Prostate gland (tissue), 1 donor: Measurements from ENCODE around the gene PLCH2.

Experiments used
- POLR2A ChIP-seq: fragments of 450-650 bp; IDR thresholded peaks from one replicate; pipeline ENCODE4 v1.6.1; 2016; ENCODE audit warnings: antibody characterized with exemption, mild to moderate bottlenecking
- POLR2AphosphoS5 ChIP-seq: sonication (generic); formaldehyde crosslinking; IDR thresholded peaks from one replicate; pipeline ENCODE4 v1.6.1; 2017; ENCODE audit warnings: antibody characterized with exemption

DNA sequence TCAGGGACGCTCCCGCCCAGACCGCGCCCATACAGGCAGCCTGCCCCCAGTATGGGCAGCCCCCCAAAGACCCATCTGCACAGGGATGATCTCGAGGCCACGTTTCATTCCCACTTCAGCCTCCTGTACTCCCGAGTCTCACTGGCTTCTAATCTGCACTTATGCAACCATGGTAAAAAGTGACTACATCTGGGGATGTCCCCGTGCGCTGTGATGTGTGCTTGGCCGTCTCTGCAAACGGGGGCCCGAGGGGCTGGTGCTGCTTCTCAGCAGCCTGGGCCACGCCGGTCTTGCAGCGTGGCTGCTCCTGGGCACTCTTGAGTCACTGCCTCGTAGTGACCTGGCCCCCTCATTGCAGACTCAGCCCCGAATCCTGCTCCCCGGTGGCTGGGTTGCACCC, 17.4 kb upstream of the PLCH2 start:
- TF ChIP-seq POLR2AphosphoS5 (no peak), POLR2A (no peak)
